ENCODE measurements around the gene ATAD3A. TPM values are rescaled to one million over a fixed set of nuclear protein-coding genes. Genes with fewer than 3 reads are reported as not detected.
"Not testable (repeated sequence)": the region's sequence is repeated elsewhere in the genome, so short reads cannot be mapped to it uniquely, and the experiment has no call there.

Gene ATAD3A
- total RNA-seq, 1 donor from 2014 or later = 21.9 TPM

- H3K27me3 ChIP-seq; intact Hi-C loops (cut with DNase I); H3K9me3 ChIP-seq; DNase-seq (ENCODE audit: extremely low spot score in 2 of 2); H3K36me3 ChIP-seq: not testable (repeated sequence)
- peaks cover 12% of the 10 kb centered on the region for H3K4me1 ChIP-seq
- peak overlapping the region; percentile 81 for H3K27ac ChIP-seq
- peak overlapping the region in 1 of 2 donors; percentile 15 for H3K4me3 ChIP-seq
- TF ChIP-seq CTCF (IDR thresholded peaks at IDR 0.05) (peak in 1 of 3 experiments; percentile 42), POLR2AphosphoS5 (IDR thresholded peaks at IDR 0.05; ENCODE audit: insufficient read depth in 1 of 2, low read depth in 1 of 2) (peak in 1 of 2 donors; percentile 11)
Observed at GRCh38 chr1:1505366-1505798, 6.6 kb upstream of the ATAD3A start.

- H3K36me3 ChIP-seq; H3K9me3 ChIP-seq; intact Hi-C loops (cut with DNase I); DNase-seq (ENCODE audit: extremely low spot score in 2 of 2); H3K27me3 ChIP-seq; H3K4me3 ChIP-seq: not testable (repeated sequence)
- H3K4me1 ChIP-seq = peaks cover 14% of the 10 kb centered on the region
- H3K27ac ChIP-seq = peak overlapping the region; percentile 81
Observed at GRCh38 chr1:1505801-1506200, 6.2 kb upstream of the ATAD3A start.

GRCh38 chr1:1507305-1507704 is 4.7 kb upstream of the ATAD3A start:
- intact Hi-C loops (cut with DNase I) = no loop called here
- H3K9me3 ChIP-seq = no peaks in the 10 kb centered on the region
- no peak for DNase-seq (ENCODE audit: extremely low spot score in 2 of 2)

GRCh38 chr1:1508775-1509464 is 3.0 kb upstream of the ATAD3A start:
- H3K4me3 ChIP-seq; H3K27ac ChIP-seq; intact Hi-C loops (cut with DNase I); DNase-seq (ENCODE audit: extremely low spot score in 2 of 2); H3K36me3 ChIP-seq; H3K27me3 ChIP-seq; H3K9me3 ChIP-seq: not testable (repeated sequence)
- H3K4me1 ChIP-seq = peaks cover 20% of the 10 kb centered on the region

More at GRCh38 chr1:1507305-1507704, 4.7 kb upstream of the ATAD3A start:
- no peak overlapping the region for H3K4me3 ChIP-seq
- TF ChIP-seq CTCF (IDR thresholded peaks at IDR 0.05) (no peak), POLR2A (IDR thresholded peaks at IDR 0.05) (no peak), POLR2AphosphoS5 (IDR thresholded peaks at IDR 0.05; ENCODE audit: insufficient read depth in 1 of 2, low read depth in 1 of 2) (no peak)
- no peaks in the 10 kb centered on the region for H3K27me3 ChIP-seq
- H3K4me1 ChIP-seq = peaks cover 20% of the 10 kb centered on the region
- no peaks in the 10 kb centered on the region for H3K36me3 ChIP-seq
- no peak overlapping the region for H3K27ac ChIP-seq

GRCh38 chr1:1509465-1509850 is 2.5 kb upstream of the ATAD3A start:
- intact Hi-C loops (cut with DNase I); H3K36me3 ChIP-seq; H3K4me3 ChIP-seq; H3K9me3 ChIP-seq; H3K27me3 ChIP-seq; DNase-seq (ENCODE audit: extremely low spot score in 2 of 2); H3K27ac ChIP-seq: not testable (repeated sequence)
- peaks cover 20% of the 10 kb centered on the region for H3K4me1 ChIP-seq

GRCh38 chr1:1510912-1511532 is 940 bp upstream of the ATAD3A start:
- H3K27me3 ChIP-seq = no peaks in the 10 kb centered on the region
- no peaks in the 10 kb centered on the region for H3K36me3 ChIP-seq
- no peak for DNase-seq (ENCODE audit: extremely low spot score in 2 of 2)
- H3K4me1 ChIP-seq = peaks cover 9% of the 10 kb centered on the region
- H3K9me3 ChIP-seq = no peaks in the 10 kb centered on the region
- intact Hi-C loops (cut with DNase I) = no loop called here
- peak overlapping the region; percentile 91 for H3K27ac ChIP-seq
- peak overlapping the region; percentile 74 to 98 for H3K4me3 ChIP-seq
- TF ChIP-seq POLR2A (IDR thresholded peaks at IDR 0.05) = no peak
- no peak for TF ChIP-seq CTCF (IDR thresholded peaks at IDR 0.05)
- no peak for TF ChIP-seq POLR2AphosphoS5 (IDR thresholded peaks at IDR 0.05; ENCODE audit: insufficient read depth in 1 of 2, low read depth in 1 of 2)

- Histone ChIP-seq H3K27ac (peak overlapping the region; percentile 91), H3K4me3 (peak overlapping the region; percentile 74 to 98)
- H3K36me3 ChIP-seq; H3K27me3 ChIP-seq; H3K4me1 ChIP-seq; DNase-seq (ENCODE audit: extremely low spot score in 2 of 2); intact Hi-C loops (cut with DNase I); H3K9me3 ChIP-seq: not testable (repeated sequence)
Observed at GRCh38 chr1:1512425-1512824, 463 bp downstream of the ATAD3A start.

- H3K4me1 ChIP-seq; H3K9me3 ChIP-seq; DNase-seq (ENCODE audit: extremely low spot score in 2 of 2); H3K4me3 ChIP-seq; H3K27me3 ChIP-seq; H3K27ac ChIP-seq; intact Hi-C loops (cut with DNase I): not testable (repeated sequence)
- peaks cover 0 to 11% of the 10 kb centered on the region in 2 donors for H3K36me3 ChIP-seq
Observed at GRCh38 chr1:1513675-1514074, 1.7 kb downstream of the ATAD3A start.

GRCh38 chr1:1514376-1514775 is 2.4 kb downstream of the ATAD3A start:
- intact Hi-C loops (cut with DNase I); H3K9me3 ChIP-seq; H3K4me1 ChIP-seq; DNase-seq (ENCODE audit: extremely low spot score in 2 of 2); H3K4me3 ChIP-seq; H3K27me3 ChIP-seq; H3K27ac ChIP-seq: not testable (repeated sequence)
- peaks cover 0 to 13% of the 10 kb centered on the region in 2 donors for H3K36me3 ChIP-seq

- H3K36me3 ChIP-seq = peaks cover 0 to 23% of the 10 kb centered on the region in 2 donors
Observed at GRCh38 chr1:1516923-1517322, 5.0 kb downstream of the ATAD3A start.

More at GRCh38 chr1:1516923-1517322, 5.0 kb downstream of the ATAD3A start:
- H3K9me3 ChIP-seq; intact Hi-C loops (cut with DNase I); H3K27me3 ChIP-seq; H3K4me1 ChIP-seq; H3K27ac ChIP-seq; H3K4me3 ChIP-seq; DNase-seq (ENCODE audit: extremely low spot score in 2 of 2): not testable (repeated sequence)

Data from vagina (tissue), 2 donors.